HFF-Myc (cell line): ENCODE results near the gene MSANTD7.

ENCODE experiments used
- DNase-seq: peaks from one replicate; pipeline ENCODE4 v3.0.0-alpha.2; 2011; ENCODE audit warnings: low read depth; ENCODE audit errors: extremely low read depth
- H3K4me3 ChIP-seq: replicated peaks from 2 replicates; pipeline ENCODE4 v1.5.1; 2011; ENCODE audit warnings: low read depth, mild to moderate bottlenecking, control low read depth, low read length
- TF ChIP-seq, protein P1 (sequence below): IDR thresholded peaks from 2 replicates; pipeline ENCODE4 v1.5.1; 2012; ENCODE audit warnings: mild to moderate bottlenecking, low read depth, low read length, control low read depth; ENCODE audit errors: missing control alignments

Gene MSANTD7

DNA sequence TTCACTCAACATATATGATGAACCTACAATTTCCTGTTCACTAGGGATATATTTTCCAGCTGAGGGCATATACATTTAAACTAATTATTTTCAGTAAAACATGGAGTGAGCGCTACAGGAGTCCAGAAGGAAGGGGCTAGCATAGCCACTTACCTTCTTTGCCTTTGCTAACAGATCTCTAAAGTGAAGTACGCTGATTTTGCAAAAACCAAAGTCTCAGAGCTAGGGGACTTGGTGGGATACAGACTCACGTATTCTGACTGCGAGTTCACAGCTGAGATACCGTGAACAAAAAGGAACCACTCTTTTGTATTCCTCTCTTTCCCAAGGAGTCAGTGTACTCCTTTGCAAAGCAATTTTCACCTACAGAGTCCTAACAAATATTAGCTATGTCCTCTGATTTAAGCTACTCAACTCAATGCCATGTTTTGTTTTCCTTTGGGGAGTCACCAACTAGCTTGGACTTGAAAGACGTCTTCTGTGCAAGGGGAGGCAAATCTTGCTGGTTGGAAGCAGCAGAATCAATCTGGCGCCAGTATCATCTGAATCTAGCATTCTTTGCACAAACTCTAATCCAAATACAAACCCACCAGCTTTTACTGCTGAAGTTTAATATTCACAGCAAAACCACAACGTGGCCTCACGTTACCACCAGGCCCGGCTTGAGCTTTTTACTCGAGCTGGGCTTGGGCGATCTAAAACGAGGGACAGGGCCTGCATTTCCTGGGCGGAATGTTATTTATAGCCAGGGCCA, 926 bp upstream of the MSANTD7 start:
- H3K4me3 ChIP-seq, result peak overlapping the region; percentile 94
- DNase-seq, result no peak
- TF ChIP-seq, protein P1, sequence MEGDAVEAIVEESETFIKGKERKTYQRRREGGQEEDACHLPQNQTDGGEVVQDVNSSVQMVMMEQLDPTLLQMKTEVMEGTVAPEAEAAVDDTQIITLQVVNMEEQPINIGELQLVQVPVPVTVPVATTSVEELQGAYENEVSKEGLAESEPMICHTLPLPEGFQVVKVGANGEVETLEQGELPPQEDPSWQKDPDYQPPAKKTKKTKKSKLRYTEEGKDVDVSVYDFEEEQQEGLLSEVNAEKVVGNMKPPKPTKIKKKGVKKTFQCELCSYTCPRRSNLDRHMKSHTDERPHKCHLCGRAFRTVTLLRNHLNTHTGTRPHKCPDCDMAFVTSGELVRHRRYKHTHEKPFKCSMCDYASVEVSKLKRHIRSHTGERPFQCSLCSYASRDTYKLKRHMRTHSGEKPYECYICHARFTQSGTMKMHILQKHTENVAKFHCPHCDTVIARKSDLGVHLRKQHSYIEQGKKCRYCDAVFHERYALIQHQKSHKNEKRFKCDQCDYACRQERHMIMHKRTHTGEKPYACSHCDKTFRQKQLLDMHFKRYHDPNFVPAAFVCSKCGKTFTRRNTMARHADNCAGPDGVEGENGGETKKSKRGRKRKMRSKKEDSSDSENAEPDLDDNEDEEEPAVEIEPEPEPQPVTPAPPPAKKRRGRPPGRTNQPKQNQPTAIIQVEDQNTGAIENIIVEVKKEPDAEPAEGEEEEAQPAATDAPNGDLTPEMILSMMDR, result no peak

DNA sequence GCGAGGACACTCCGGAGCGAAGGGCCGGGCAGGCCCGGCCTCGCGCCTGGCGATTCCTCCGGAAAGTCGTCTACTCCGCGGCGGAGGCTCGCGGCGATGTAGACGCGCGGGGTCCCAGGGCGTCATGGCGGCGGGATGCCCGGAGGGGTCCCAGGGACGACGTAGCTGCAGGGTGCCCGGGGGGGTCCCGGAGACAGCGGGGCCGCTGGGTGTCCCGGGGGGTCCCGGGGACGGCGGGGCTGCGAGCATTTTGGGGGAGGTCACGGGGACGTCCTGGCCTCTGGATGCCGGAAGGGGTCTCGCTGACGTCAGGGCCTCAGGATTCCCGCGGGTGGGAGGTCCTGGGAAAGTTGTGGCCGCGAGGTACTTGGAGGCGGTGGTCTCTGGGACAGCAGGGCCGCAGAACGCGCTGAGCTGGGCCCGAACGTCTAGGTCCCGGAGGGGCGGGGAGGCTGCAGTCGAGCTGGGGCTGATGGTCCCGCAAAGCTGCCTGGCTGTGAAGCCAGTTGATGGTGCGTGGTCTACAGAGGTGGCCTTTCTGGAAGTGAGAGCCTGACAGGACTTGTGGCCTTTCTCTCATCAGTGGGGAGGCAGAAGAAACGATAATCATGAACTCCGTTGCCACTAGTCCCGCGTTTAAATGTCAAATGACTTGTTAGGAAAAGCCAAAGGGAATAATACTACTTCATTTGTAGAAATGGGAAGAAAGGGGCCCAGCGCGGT, 637 bp downstream of the MSANTD7 start:
- TF ChIP-seq, protein P1, result no peak
- DNase-seq, result no peak
- peak overlapping the region; percentile 94 for H3K4me3 ChIP-seq

GRCh38 chr10:14839305-14839695, 1.2 kb downstream of the MSANTD7 start:
- TF ChIP-seq, protein P1, result no peak
- no peak for DNase-seq
- H3K4me3 ChIP-seq, result peak overlapping the region; percentile 94

- no peak for DNase-seq
- H3K4me3 ChIP-seq, result no peak overlapping the region
- TF ChIP-seq, protein P1, result no peak
Measured at GRCh38 chr10:14840178-14840577, 2.1 kb downstream of the MSANTD7 start.

DNA sequence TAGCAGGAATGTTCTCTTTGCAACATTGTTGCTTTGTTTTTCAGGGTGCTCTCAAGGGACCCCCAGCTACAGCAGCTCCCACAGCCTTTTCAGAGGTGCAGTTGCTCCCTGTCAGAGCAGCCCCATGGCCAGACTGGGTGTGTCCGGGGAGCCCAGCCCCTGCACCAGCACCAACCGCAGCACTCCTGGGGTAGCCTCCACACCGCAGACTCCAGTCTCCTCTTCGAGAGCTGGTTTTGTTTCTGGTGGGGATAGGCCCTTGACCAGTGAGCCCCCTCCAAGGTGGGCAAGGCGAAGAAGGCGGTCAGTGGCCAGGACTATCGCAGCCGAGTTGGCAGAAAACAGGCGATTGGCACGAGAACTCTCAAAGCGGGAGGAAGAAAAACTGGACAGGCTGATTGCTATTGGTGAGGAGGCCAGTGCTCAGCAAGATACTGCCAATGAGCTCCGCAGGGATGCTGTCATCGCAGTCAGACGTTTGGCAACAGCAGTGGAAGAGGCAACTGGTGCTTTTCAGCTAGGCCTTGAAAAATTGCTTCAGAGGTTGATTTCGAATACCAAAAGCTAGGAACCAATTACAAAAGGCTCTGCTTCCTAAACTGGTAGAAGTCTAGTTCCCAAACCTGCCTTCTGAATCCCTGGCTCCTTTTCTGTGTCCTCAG, 5.4 kb downstream of the MSANTD7 start:
- no peak for DNase-seq
- TF ChIP-seq, protein P1, result no peak
- no peak overlapping the region for H3K4me3 ChIP-seq

DNA sequence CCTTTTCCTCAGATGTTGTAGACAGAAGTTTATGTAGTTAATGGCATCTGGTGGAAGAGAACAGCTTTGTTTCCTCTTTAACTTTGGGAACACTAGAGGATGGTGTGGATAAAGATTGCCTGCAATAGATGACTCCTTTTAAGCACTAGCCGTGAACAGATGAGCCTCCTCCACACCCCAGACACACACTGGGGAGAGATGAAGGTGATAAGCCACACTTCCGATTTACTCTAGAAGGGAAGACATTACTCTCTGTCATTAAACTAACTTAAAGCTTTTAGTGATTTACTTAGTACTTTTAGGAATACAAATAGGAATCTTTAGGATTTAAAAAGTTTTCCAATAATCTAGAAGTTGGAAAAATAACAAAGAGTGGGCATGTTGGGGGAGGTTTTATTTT, 6.8 kb downstream of the MSANTD7 start:
- TF ChIP-seq, protein P1, result no peak
- H3K4me3 ChIP-seq, result no peak overlapping the region
- DNase-seq, result no peak
